Eye (tissue), 1 donor: ENCODE data around the gene TP53.
"Not testable (repeated sequence)": the region's sequence is repeated elsewhere in the genome, so short reads cannot be mapped to it uniquely, and the experiment has no call there.

Experiments
- DNase-seq: peaks from one replicate; pipeline ENCODE4 v3.0.0-alpha.2; 2015

TP53 gene

GRCh38 chr17:7673239-7673638, 14.1 kb downstream of the TP53 start:
- DNase-seq: peak; percentile 31

- no peak for DNase-seq
Observed at GRCh38 chr17:7668482-7668881, 18.8 kb downstream of the TP53 start.

- peak; percentile 56 for DNase-seq
Observed at GRCh38 chr17:7667656-7668406, 19.5 kb downstream of the TP53 start.

GRCh38 chr17:7656958-7657609, 30.2 kb downstream of the TP53 start:
- DNase-seq: peak; percentile 54

- no peak for DNase-seq
Observed at GRCh38 chr17:7655541-7655840, 31.8 kb downstream of the TP53 start.

GRCh38 chr17:7654832-7655540, 32.3 kb downstream of the TP53 start:
- peak; percentile 24 for DNase-seq

- no peak for DNase-seq
Observed at GRCh38 chr17:7652388-7653356, 34.6 kb downstream of the TP53 start.

- DNase-seq: peak; percentile 92
Observed at GRCh38 chr17:7651665-7652387, 35.5 kb downstream of the TP53 start.

- no peak for DNase-seq
Observed at GRCh38 chr17:7651097-7651664, 36.1 kb downstream of the TP53 start.

GRCh38 chr17:7650509-7651096, 36.7 kb downstream of the TP53 start, which contains the start of gene ATP1B2:
ATP1B2 (plus strand) TSS chr17:7650926; CDS start chr17:7651519, 593 bp downstream.
- peak; percentile 95 for DNase-seq

- no peak for DNase-seq
Observed at GRCh38 chr17:7647018-7647417, 40.3 kb downstream of the TP53 start.

- DNase-seq: no peak
Observed at GRCh38 chr17:7646457-7646856, 40.8 kb downstream of the TP53 start.

GRCh38 chr17:7644775-7645174, 42.5 kb downstream of the TP53 start:
- no peak for DNase-seq

- DNase-seq: not testable (repeated sequence)
Observed at GRCh38 chr17:7641635-7642034, 45.7 kb downstream of the TP53 start.

- no peak for DNase-seq
Observed at GRCh38 chr17:7640783-7641182, 46.5 kb downstream of the TP53 start.

GRCh38 chr17:7636163-7636562, 51.1 kb downstream of the TP53 start:
- no peak for DNase-seq

- peak; percentile 88 for DNase-seq
Observed at GRCh38 chr17:7634384-7634783, 52.9 kb downstream of the TP53 start.

GRCh38 chr17:7633093-7633492, 54.2 kb downstream of the TP53 start:
- DNase-seq: no peak

GRCh38 chr17:7632492-7632894, 54.8 kb downstream of the TP53 start:
- no peak for DNase-seq

GRCh38 chr17:7631398-7632380, 55.6 kb downstream of the TP53 start:
- no peak for DNase-seq
